ENCODE data around the gene PTPN11. TPM values are rescaled to one million over a fixed set of nuclear protein-coding genes. Genes with fewer than 3 reads are reported as not detected.

PTPN11 gene
- total and polyA plus RNA-seq, 2 of the 8 experiments (the other 6 are each of a cell fraction or from before 2014, with no cell fraction given): 28.3 to 133 TPM

- no peak overlapping the region for H3K18ac ChIP-seq (ENCODE audit: extremely low read depth, low read length)
- H3K23me2 ChIP-seq (ENCODE audit: low read depth, low read length): no peaks in the 10 kb centered on the region
- WGBS, 2 experiments (ENCODE audit: extremely low coverage in 1 of 2, insufficient coverage in 1 of 2, insufficient read length in 1 of 2, insufficient replicate concordance in 2 of 2, low coverage in 1 of 2, low lambda C conversion rate in 2 of 2, missing lambda C conversion rate in 1 of 2): 92% methylated on average over 5 of the region's 5 CpGs; no CpG with 5 or more reads in 1 of the 2 experiments
- ChIA-PET POLR2A (ENCODE audit: partially characterized antibody) (no interaction called here), CTCF (ENCODE audit: partially characterized antibody) (interaction anchor here (0.5 to 1.4 kb wide), 2 partner anchors 14 to 46 kb away, joined by 3 to 4 read pairs; no protein-coding TSS in a partner anchor)
- H3K9me3 ChIP-seq (ENCODE audit: insufficient read depth in 2 of 2, low read depth in 1 of 2, low read length in 1 of 2): no peaks in the 10 kb centered on the region
- H2AK5ac ChIP-seq (ENCODE audit: low read depth, low read length): no peak overlapping the region
- no peak overlapping the region for H2AFZ ChIP-seq (ENCODE audit: low read length)
- no peak overlapping the region for H3K14ac ChIP-seq (ENCODE audit: insufficient read length)
- H3K27me3 ChIP-seq (replicated peaks in 1 of 4; ENCODE audit: control insufficient read depth in 3 of 4, extremely low read depth in 1 of 4, insufficient read depth in 3 of 4, low read length in 3 of 4): no peaks in the 10 kb centered on the region
- no peaks in the 10 kb centered on the region for H3K4me1 ChIP-seq (replicated peaks in 1 of 4; ENCODE audit: control insufficient read depth in 3 of 4, insufficient read depth in 4 of 4, low read length in 3 of 4)
- H2BK20ac ChIP-seq (ENCODE audit: low read length): no peak overlapping the region
- H3K27ac ChIP-seq (ENCODE audit: low read depth, low read length): no peak overlapping the region
- H2BK5ac ChIP-seq (ENCODE audit: low read depth, low read length): no peak overlapping the region
- peaks cover 3 to 34% (median 25%) of the 10 kb centered on the region in 4 experiments for H3K36me3 ChIP-seq (ENCODE audit: control insufficient read depth in 2 of 4, insufficient read depth in 4 of 4, low read length in 3 of 4)
- H3K79me1 ChIP-seq (ENCODE audit: low read depth, low read length): no peaks in the 10 kb centered on the region; the same call in 1 of the 2 replicates
- no peak overlapping the region for H3K4me2 ChIP-seq (ENCODE audit: insufficient read depth in 1 of 2, low read depth in 2 of 2, low read length in 2 of 2)
- H4K91ac ChIP-seq (replicated peaks; ENCODE audit: insufficient read length, low read length): no peak overlapping the region
- no peak overlapping the region for H3K9ac ChIP-seq (replicated peaks in 1 of 4; ENCODE audit: extremely low read depth in 1 of 4, low read depth in 3 of 4, low read length in 3 of 4)
- no peak overlapping the region for H3K4ac ChIP-seq (replicated peaks; ENCODE audit: insufficient read length, low read depth, low read length)
- no peak overlapping the region for H2BK12ac ChIP-seq (ENCODE audit: low read depth, low read length)
- DNase-seq (ENCODE audit: low read depth in 1 of 2, low spot score in 2 of 2) (no peak), FAIRE-seq (no peak)
- H3K4me3 ChIP-seq (ENCODE audit: extremely low read depth in 1 of 4, insufficient read depth in 2 of 4, low read depth in 3 of 4, low read length in 4 of 4): no peak overlapping the region
- H3K23ac ChIP-seq (ENCODE audit: insufficient read length): no peak overlapping the region
- no peaks in the 10 kb centered on the region for H3K79me2 ChIP-seq (ENCODE audit: control insufficient read depth in 1 of 2, insufficient read depth in 2 of 2, low read length in 2 of 2)
- H2BK15ac ChIP-seq (ENCODE audit: low read length): no peak overlapping the region
- H2BK120ac ChIP-seq (replicated peaks; ENCODE audit: low read depth, low read length): no peak overlapping the region
- H3K56ac ChIP-seq (replicated peaks; ENCODE audit: insufficient read length, low read depth, low read length): no peak overlapping the region
- H4K8ac ChIP-seq (ENCODE audit: extremely low read depth, insufficient read depth, low read length): no peak overlapping the region
- H4K20me1 ChIP-seq (replicated peaks in 1 of 2; ENCODE audit: control insufficient read depth in 1 of 2, insufficient read depth in 2 of 2, low read length in 2 of 2): peaks cover 1 to 2% of the 10 kb centered on the region in 2 experiments
- no peak overlapping the region for H4K5ac ChIP-seq (ENCODE audit: insufficient read length, low read depth, low read length)
- TF ChIP-seq EP300 (IDR thresholded peaks at IDR 0.05; ENCODE audit: borderline replicate concordance in 1 of 2, low read depth in 2 of 2, low read length in 2 of 2) (no peak), JUN (IDR thresholded peaks at IDR 0.05; ENCODE audit: low read depth, low read length) (no peak), ZNF274 (IDR thresholded peaks at IDR 0.05; ENCODE audit: borderline replicate concordance, extremely low read depth, low read length) (no peak), ASH2L (IDR thresholded peaks at IDR 0.05; ENCODE audit: low read length) (no peak), JUND (IDR thresholded peaks at IDR 0.05; ENCODE audit: low read length) (no peak), SAP30 (IDR thresholded peaks at IDR 0.05; ENCODE audit: insufficient read depth, insufficient replicate concordance, low read length) (no peak), TAF7 (optimal IDR thresholded peaks at IDR 0.05; ENCODE audit: borderline replicate concordance, low read depth, low read length) (no peak), CHD2 (IDR thresholded peaks at IDR 0.05; ENCODE audit: low read length) (no peak), EGR1 (IDR thresholded peaks at IDR 0.05; ENCODE audit: borderline replicate concordance, low read depth, low read length) (no peak), HDAC2 (IDR thresholded peaks at IDR 0.05; ENCODE audit: borderline replicate concordance in 1 of 2, low read depth in 2 of 2, low read length in 2 of 2) (no peak), MAFK (IDR thresholded peaks at IDR 0.05; ENCODE audit: low read depth, low read length) (no peak), SIN3A (conservative IDR thresholded peaks at IDR 0.05 in 1 of 2, IDR thresholded peaks at IDR 0.05 in 1 of 2; ENCODE audit: low read depth in 1 of 2, low read length in 2 of 2) (no peak), RXRA (IDR thresholded peaks at IDR 0.05; ENCODE audit: insufficient read depth, low read depth, low read length) (no peak), POU5F1 (IDR thresholded peaks at IDR 0.05; ENCODE audit: low read depth, low read length) (no peak)
Measured at GRCh38 chr12:112458751-112459150, 40.0 kb downstream of the PTPN11 start.
